ENCODE data around the gene DCAF5.

DNA sequence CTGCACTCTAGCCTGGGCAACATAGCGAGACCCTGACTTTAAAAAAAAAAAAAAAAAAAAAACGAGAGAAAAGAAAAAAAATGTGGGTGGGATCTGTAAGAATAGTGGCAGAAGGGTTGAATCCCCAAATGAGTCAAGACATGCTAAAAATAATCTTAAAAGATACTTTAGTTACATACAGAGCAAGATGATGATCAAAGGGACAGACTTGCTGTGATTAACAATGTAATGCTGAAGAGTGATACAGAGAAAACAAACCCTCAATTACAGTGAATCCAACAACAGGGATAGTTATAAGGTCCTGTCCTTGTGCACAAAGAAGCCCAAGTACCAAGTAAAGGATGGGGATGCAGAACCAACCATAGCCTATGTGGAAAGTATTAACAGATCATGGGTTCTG, 80.3 kb downstream of the DCAF5 start:
- TF ChIP-seq, protein P1, sequence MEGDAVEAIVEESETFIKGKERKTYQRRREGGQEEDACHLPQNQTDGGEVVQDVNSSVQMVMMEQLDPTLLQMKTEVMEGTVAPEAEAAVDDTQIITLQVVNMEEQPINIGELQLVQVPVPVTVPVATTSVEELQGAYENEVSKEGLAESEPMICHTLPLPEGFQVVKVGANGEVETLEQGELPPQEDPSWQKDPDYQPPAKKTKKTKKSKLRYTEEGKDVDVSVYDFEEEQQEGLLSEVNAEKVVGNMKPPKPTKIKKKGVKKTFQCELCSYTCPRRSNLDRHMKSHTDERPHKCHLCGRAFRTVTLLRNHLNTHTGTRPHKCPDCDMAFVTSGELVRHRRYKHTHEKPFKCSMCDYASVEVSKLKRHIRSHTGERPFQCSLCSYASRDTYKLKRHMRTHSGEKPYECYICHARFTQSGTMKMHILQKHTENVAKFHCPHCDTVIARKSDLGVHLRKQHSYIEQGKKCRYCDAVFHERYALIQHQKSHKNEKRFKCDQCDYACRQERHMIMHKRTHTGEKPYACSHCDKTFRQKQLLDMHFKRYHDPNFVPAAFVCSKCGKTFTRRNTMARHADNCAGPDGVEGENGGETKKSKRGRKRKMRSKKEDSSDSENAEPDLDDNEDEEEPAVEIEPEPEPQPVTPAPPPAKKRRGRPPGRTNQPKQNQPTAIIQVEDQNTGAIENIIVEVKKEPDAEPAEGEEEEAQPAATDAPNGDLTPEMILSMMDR (IDR thresholded peaks at IDR 0.05), result no peak
- no peak for TF ChIP-seq POLR2A (IDR thresholded peaks at IDR 0.05)
